ENCODE results near the gene NOX4.
"Not testable (repeated sequence)": the region's sequence is repeated elsewhere in the genome, so short reads cannot be mapped to it uniquely, and the experiment has no call there.

Gene NOX4

DNA sequence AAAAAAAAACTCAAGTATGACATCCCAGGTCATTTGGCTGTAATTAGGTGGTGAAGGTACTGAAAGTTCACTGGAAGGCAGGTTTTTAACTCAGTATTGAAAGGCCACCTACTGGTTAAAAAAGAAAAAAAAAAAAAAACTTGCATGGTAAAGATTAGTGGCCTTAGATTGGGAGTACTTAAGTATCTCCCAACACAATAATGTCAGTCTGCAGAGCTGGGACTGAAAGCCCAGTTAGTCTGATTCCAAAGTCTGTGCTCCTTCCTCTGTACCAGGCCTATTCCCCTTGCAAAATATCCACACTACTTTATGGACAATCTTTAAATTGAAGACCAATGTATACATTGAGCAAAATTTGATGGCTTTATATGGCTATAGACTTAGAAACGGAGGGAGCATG, 85.5 kb downstream of the NOX4 start:
- Histone ChIP-seq H3K4me3 (ENCODE audit: low read length) (no peak overlapping the region), H3K9ac (ENCODE audit: low read length) (no peak overlapping the region), H3F3A (ENCODE audit: insufficient read depth, low read length) (no peaks in the 10 kb centered on the region), H3K27ac (ENCODE audit: low read length) (no peak overlapping the region), H3K27me3 (replicated peaks; ENCODE audit: insufficient read depth, low read length) (no peaks in the 10 kb centered on the region), H3K4me2 (ENCODE audit: low read depth, low read length) (no peak overlapping the region), H3K36me3 (replicated peaks; ENCODE audit: insufficient read depth, low read length) (no peaks in the 10 kb centered on the region), H3K9me3 (replicated peaks; ENCODE audit: insufficient read depth, low read length) (no peaks in the 10 kb centered on the region), H3K79me2 (ENCODE audit: low read length) (no peaks in the 10 kb centered on the region), H4K20me1 (ENCODE audit: insufficient read depth, low read length) (no peaks in the 10 kb centered on the region), H3K9me2 (replicated peaks; ENCODE audit: insufficient read depth, low read length) (no peaks in the 10 kb centered on the region), H2AFZ (ENCODE audit: low read length) (no peak overlapping the region), H3K4me1 (ENCODE audit: low read length) (no peaks in the 10 kb centered on the region)
- peak; percentile 15 for DNase-seq
- TF ChIP-seq EZH2phosphoT487 (IDR thresholded peaks at IDR 0.05; ENCODE audit: low read length) = no peak
- no peak for TF ChIP-seq EZH2 (optimal IDR thresholded peaks at IDR 0.05; ENCODE audit: low read depth, low read length)
- TF ChIP-seq, protein P1, sequence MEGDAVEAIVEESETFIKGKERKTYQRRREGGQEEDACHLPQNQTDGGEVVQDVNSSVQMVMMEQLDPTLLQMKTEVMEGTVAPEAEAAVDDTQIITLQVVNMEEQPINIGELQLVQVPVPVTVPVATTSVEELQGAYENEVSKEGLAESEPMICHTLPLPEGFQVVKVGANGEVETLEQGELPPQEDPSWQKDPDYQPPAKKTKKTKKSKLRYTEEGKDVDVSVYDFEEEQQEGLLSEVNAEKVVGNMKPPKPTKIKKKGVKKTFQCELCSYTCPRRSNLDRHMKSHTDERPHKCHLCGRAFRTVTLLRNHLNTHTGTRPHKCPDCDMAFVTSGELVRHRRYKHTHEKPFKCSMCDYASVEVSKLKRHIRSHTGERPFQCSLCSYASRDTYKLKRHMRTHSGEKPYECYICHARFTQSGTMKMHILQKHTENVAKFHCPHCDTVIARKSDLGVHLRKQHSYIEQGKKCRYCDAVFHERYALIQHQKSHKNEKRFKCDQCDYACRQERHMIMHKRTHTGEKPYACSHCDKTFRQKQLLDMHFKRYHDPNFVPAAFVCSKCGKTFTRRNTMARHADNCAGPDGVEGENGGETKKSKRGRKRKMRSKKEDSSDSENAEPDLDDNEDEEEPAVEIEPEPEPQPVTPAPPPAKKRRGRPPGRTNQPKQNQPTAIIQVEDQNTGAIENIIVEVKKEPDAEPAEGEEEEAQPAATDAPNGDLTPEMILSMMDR (IDR thresholded peaks at IDR 0.05; ENCODE audit: low read length) = no peak; the same call in 1 of the 2 replicates

DNA sequence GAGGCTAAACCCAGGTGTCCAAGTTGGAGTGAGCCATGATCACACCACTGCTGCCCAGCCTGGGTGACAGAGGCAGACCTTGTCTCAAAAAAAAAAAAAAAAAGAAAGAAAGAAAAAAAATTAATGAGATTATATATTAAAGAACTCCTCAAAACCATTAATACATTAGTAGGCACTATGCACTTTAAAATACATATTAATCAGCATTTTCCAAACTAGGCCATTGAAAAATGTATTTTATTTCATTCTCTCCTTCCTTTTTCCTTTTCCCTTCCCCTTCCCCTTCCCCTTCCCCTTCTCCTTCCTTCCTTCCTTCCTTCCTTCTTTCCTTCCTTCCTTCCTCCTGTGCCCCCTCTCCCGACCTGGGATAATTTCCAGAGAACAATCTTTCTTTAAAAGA, 99.5 kb downstream of the NOX4 start:
- H3K9me2 ChIP-seq (replicated peaks; ENCODE audit: insufficient read depth, low read length); H4K20me1 ChIP-seq (ENCODE audit: insufficient read depth, low read length): not testable (repeated sequence)

DNA sequence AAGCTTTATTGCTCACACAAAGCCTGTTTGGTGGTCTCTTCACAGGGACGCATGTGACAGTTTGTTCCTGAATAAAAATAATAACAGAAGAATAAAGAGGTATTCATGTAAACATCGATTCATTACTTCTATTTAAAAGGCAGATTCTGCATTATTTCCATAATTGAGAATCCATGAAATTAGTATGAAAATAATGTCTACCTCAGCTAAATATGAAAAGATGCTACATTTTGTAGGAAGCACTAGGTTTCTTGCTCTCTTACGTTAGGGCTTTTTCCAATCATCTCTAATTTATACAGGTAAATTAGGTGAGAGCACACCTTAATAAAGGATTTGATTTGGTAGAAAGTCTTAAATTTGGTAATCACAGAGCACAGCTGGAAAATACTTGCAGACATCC, 103.7 kb downstream of the NOX4 start:
- not testable (repeated sequence) for H3K27ac ChIP-seq (ENCODE audit: low read length); H4K20me1 ChIP-seq (ENCODE audit: insufficient read depth, low read length); H3K4me1 ChIP-seq (ENCODE audit: low read length); H3K9ac ChIP-seq (ENCODE audit: low read length); H3K4me2 ChIP-seq (ENCODE audit: low read depth, low read length); H3K36me3 ChIP-seq (replicated peaks; ENCODE audit: insufficient read depth, low read length); H3K9me2 ChIP-seq (replicated peaks; ENCODE audit: insufficient read depth, low read length); H3K9me3 ChIP-seq (replicated peaks; ENCODE audit: insufficient read depth, low read length); DNase-seq; H3K4me3 ChIP-seq (ENCODE audit: low read length); H3K27me3 ChIP-seq (replicated peaks; ENCODE audit: insufficient read depth, low read length); H3F3A ChIP-seq (ENCODE audit: insufficient read depth, low read length); H3K79me2 ChIP-seq (ENCODE audit: low read length); H2AFZ ChIP-seq (ENCODE audit: low read length)

More for the DNA sequence above, 99.5 kb downstream of the NOX4 start:
- not testable (repeated sequence) for H3F3A ChIP-seq (ENCODE audit: insufficient read depth, low read length); H3K4me2 ChIP-seq (ENCODE audit: low read depth, low read length); H2AFZ ChIP-seq (ENCODE audit: low read length); DNase-seq; H3K4me3 ChIP-seq (ENCODE audit: low read length); H3K9me3 ChIP-seq (replicated peaks; ENCODE audit: insufficient read depth, low read length); H3K36me3 ChIP-seq (replicated peaks; ENCODE audit: insufficient read depth, low read length); H3K79me2 ChIP-seq (ENCODE audit: low read length); H3K4me1 ChIP-seq (ENCODE audit: low read length); H3K27me3 ChIP-seq (replicated peaks; ENCODE audit: insufficient read depth, low read length); H3K27ac ChIP-seq (ENCODE audit: low read length); H3K9ac ChIP-seq (ENCODE audit: low read length)

DNA sequence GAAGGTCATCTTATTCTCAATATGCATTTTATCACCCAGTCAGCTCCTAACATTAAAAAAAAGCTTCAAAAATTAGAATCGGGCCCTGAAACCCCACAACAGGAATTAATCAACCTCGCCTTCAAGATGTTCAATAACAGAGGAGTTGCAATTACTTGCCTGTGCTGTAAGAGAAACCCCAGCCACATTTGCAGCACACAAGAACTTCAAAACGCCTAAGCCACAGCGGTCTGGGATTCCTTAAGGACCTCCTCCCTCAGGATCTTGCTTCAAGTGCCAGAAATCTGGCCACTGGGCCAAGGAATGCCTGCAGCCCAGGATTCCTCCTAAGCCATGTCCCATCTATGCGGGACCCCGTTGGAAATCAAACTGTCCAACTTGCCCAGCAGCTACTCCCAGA, 108.2 kb downstream of the NOX4 start:
- H2AFZ ChIP-seq (ENCODE audit: low read length); H3K4me1 ChIP-seq (ENCODE audit: low read length); H3K9me3 ChIP-seq (replicated peaks; ENCODE audit: insufficient read depth, low read length); H3K9ac ChIP-seq (ENCODE audit: low read length); H3K27ac ChIP-seq (ENCODE audit: low read length); DNase-seq; H3K27me3 ChIP-seq (replicated peaks; ENCODE audit: insufficient read depth, low read length); H3K79me2 ChIP-seq (ENCODE audit: low read length); H4K20me1 ChIP-seq (ENCODE audit: insufficient read depth, low read length); H3K36me3 ChIP-seq (replicated peaks; ENCODE audit: insufficient read depth, low read length); H3K4me3 ChIP-seq (ENCODE audit: low read length); H3K4me2 ChIP-seq (ENCODE audit: low read depth, low read length); H3K9me2 ChIP-seq (replicated peaks; ENCODE audit: insufficient read depth, low read length); H3F3A ChIP-seq (ENCODE audit: insufficient read depth, low read length): not testable (repeated sequence)

DNA sequence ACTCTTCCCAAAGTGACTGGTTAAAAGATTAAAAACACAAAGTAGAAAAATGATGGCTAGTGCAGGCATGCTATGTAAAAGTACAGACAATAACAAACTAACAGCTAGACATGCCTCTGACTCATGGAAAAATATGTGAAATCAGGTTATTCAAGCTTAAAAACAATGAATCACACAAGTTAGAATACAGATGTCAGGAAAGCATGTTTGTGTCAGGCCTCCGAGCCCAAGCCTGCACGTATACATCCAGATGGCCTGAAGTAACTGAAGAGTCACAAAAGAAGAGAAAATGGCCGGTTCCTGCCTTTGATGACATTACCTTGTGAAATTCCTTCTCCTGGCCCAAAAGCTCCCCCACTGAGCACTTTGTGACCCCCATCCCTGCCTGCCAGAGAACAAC, 110.1 kb downstream of the NOX4 start:
- TF ChIP-seq EZH2 (optimal IDR thresholded peaks at IDR 0.05; ENCODE audit: low read depth, low read length) = no peak
- TF ChIP-seq, protein P1 (IDR thresholded peaks at IDR 0.05; ENCODE audit: low read length) = no peak
- TF ChIP-seq EZH2phosphoT487 (IDR thresholded peaks at IDR 0.05; ENCODE audit: low read length) = no peak

DNA sequence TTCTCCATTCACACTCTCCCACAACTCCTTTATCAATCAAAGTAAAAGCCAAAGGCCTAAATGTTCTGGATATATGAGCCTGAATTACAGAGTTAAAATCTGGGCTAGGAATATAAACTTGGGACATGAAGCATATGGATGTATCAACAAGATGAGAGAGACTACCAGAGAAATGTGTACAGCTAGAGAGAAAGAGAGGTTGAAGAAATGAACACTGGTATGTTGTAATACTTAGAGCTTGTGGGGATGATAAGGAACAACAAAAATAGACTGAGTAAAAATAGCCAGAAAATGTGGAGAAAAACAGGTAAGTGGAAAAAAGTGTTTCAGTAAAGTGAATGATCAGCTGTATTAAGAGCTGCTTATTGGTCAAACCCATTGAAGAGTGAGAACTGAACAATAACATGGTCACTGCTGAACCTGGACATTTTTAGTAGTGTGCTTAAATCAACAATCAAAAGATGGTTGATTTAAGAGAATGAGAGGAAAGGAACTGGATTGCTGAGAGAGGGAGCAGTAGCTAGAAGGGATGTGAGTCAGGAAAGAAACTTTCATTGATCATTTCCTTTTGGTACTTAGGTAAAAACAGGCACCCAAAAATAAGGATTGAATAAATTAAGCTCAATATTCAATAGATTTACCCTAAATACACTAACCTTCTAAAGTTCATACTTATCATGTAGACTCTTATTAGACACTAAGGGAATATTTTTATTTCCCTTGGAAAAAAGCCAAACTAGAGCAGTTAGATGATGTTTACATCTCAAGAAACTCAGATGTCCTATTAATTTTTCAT, 111.0 kb downstream of the NOX4 start:
- H3K4me3 ChIP-seq (ENCODE audit: low read length); H3K27me3 ChIP-seq (replicated peaks; ENCODE audit: insufficient read depth, low read length); H3F3A ChIP-seq (ENCODE audit: insufficient read depth, low read length); DNase-seq; H3K27ac ChIP-seq (ENCODE audit: low read length); H3K9ac ChIP-seq (ENCODE audit: low read length); H3K36me3 ChIP-seq (replicated peaks; ENCODE audit: insufficient read depth, low read length); H3K9me3 ChIP-seq (replicated peaks; ENCODE audit: insufficient read depth, low read length); H3K4me1 ChIP-seq (ENCODE audit: low read length); H3K4me2 ChIP-seq (ENCODE audit: low read depth, low read length); H4K20me1 ChIP-seq (ENCODE audit: insufficient read depth, low read length); H3K9me2 ChIP-seq (replicated peaks; ENCODE audit: insufficient read depth, low read length); H3K79me2 ChIP-seq (ENCODE audit: low read length); H2AFZ ChIP-seq (ENCODE audit: low read length): not testable (repeated sequence)

More for the DNA sequence above, 110.1 kb downstream of the NOX4 start:
- DNase-seq = no peak
- H3K9me3 ChIP-seq (replicated peaks; ENCODE audit: insufficient read depth, low read length) = no peaks in the 10 kb centered on the region
- H3K27ac ChIP-seq (ENCODE audit: low read length) = no peak overlapping the region
- no peaks in the 10 kb centered on the region for H3K36me3 ChIP-seq (replicated peaks; ENCODE audit: insufficient read depth, low read length)
- H3K27me3 ChIP-seq (replicated peaks; ENCODE audit: insufficient read depth, low read length) = no peaks in the 10 kb centered on the region
- no peaks in the 10 kb centered on the region for H3K4me1 ChIP-seq (ENCODE audit: low read length)
- H3K79me2 ChIP-seq (ENCODE audit: low read length) = no peaks in the 10 kb centered on the region
- H3K4me3 ChIP-seq (ENCODE audit: low read length) = no peak overlapping the region
- no peak overlapping the region for H2AFZ ChIP-seq (ENCODE audit: low read length)
- H4K20me1 ChIP-seq (ENCODE audit: insufficient read depth, low read length) = no peaks in the 10 kb centered on the region
- H3K4me2 ChIP-seq (ENCODE audit: low read depth, low read length) = no peak overlapping the region
- no peaks in the 10 kb centered on the region for H3F3A ChIP-seq (ENCODE audit: insufficient read depth, low read length)
- H3K9ac ChIP-seq (ENCODE audit: low read length) = no peak overlapping the region
- no peaks in the 10 kb centered on the region for H3K9me2 ChIP-seq (replicated peaks; ENCODE audit: insufficient read depth, low read length)

Measured in MM.1S (cell line).